ENCODE data around the gene EHMT1. TPM values are rescaled to one million over a fixed set of nuclear protein-coding genes. Genes with fewer than 3 reads are reported as not detected.

EHMT1 gene
- total RNA-seq = 65.3 and 89.3 TPM in 2 replicates

GRCh38 chr9:137618105-137619067 lies at the start of gene EHMT1:
TSS of gene EHMT1 (plus strand) at chr9:137619005. CDS start at chr9:137619029, 24 bp downstream.
- peak; percentile 90 for DNase-seq

GRCh38 chr9:137569609-137570203 lies 49.1 kb upstream of the EHMT1 start:
- no peak for DNase-seq

GRCh38 chr9:137570566-137570965 lies 48.2 kb upstream of the EHMT1 start:
- no peak for DNase-seq

- no peak for DNase-seq
Measured at GRCh38 chr9:137574192-137574591, 44.6 kb upstream of the EHMT1 start.

- no peak for DNase-seq
Measured at GRCh38 chr9:137575364-137575715, 43.5 kb upstream of the EHMT1 start.

GRCh38 chr9:137575716-137576411 lies 42.9 kb upstream of the EHMT1 start:
- no peak for DNase-seq

- peak; percentile 95 for DNase-seq
Measured at GRCh38 chr9:137578518-137579258, 40.1 kb upstream of the EHMT1 start, which contains the start of gene DPH7. TSS of gene DPH7 (minus strand) at chr9:137578925. CDS start at chr9:137578777, 148 bp downstream.

- no peak for DNase-seq
Measured at GRCh38 chr9:137579259-137579604, 39.6 kb upstream of the EHMT1 start.

- DNase-seq = no peak
Measured at GRCh38 chr9:137580209-137580953, 38.4 kb upstream of the EHMT1 start.

GRCh38 chr9:137580954-137581322 lies 37.9 kb upstream of the EHMT1 start:
- no peak for DNase-seq

GRCh38 chr9:137581361-137582285 lies 37.2 kb upstream of the EHMT1 start:
- DNase-seq = no peak

- DNase-seq = peak; percentile 46
Measured at GRCh38 chr9:137582286-137582860, 36.4 kb upstream of the EHMT1 start.

GRCh38 chr9:137583347-137583746 lies 35.5 kb upstream of the EHMT1 start:
- DNase-seq = no peak

GRCh38 chr9:137583957-137584356 lies 34.8 kb upstream of the EHMT1 start:
- DNase-seq = no peak

GRCh38 chr9:137586854-137587253 lies 32.0 kb upstream of the EHMT1 start:
- no peak for DNase-seq

GRCh38 chr9:137588311-137588710 lies 30.5 kb upstream of the EHMT1 start:
- DNase-seq = no peak

GRCh38 chr9:137588891-137589290 lies 29.9 kb upstream of the EHMT1 start:
- DNase-seq = no peak

GRCh38 chr9:137589441-137590122 lies 29.2 kb upstream of the EHMT1 start:
- peak; percentile 41 for DNase-seq

GRCh38 chr9:137590123-137590468 lies 28.7 kb upstream of the EHMT1 start:
- DNase-seq = no peak

All from dermis blood vessel endothelial cell (primary cell).